ENCODE measurements around the gene PEX19. TPM values are rescaled to one million over a fixed set of nuclear protein-coding genes. Genes with fewer than 3 reads are reported as not detected.
A peak's percentile ranks its signal among the peaks of the same experiment; 100 is the strongest.
"Not testable (repeated sequence)": the region's sequence is repeated elsewhere in the genome, so short reads cannot be mapped to it uniquely, and the experiment has no call there.

PEX19 gene
- total RNA-seq (2014; rRNA removed), result 81.8 and 83.7 TPM in 2 replicates
- polyA plus RNA-seq (2012), result 44.8 TPM

- DNase-seq (ENCODE audit: low read depth), result peak; percentile 88
Observed at GRCh38 chr1:160284782-160285344, at the start of gene PEX19. Gene PEX19 (minus strand): TSS chr1:160285133. CDS start chr1:160285124, 9 bp downstream.

- DNase-seq (ENCODE audit: low read depth), result no peak
Observed at GRCh38 chr1:160332516-160332915, 47.6 kb upstream of the PEX19 start.

- DNase-seq (ENCODE audit: low read depth), result no peak
Observed at GRCh38 chr1:160330119-160330518, 45.2 kb upstream of the PEX19 start.

- DNase-seq (ENCODE audit: low read depth), result no peak
Observed at GRCh38 chr1:160328184-160328583, 43.3 kb upstream of the PEX19 start.

GRCh38 chr1:160326418-160326817 lies 41.5 kb upstream of the PEX19 start:
- peak; percentile 40 for DNase-seq (ENCODE audit: low read depth)

- no peak for DNase-seq (ENCODE audit: low read depth)
Observed at GRCh38 chr1:160325252-160325651, 40.3 kb upstream of the PEX19 start.

- DNase-seq (ENCODE audit: low read depth), result no peak
Observed at GRCh38 chr1:160322831-160323230, 37.9 kb upstream of the PEX19 start.

GRCh38 chr1:160315359-160315758 lies 30.4 kb upstream of the PEX19 start:
- DNase-seq (ENCODE audit: low read depth), result no peak

GRCh38 chr1:160309571-160309970 lies 24.6 kb upstream of the PEX19 start:
- no peak for DNase-seq (ENCODE audit: low read depth)

- no peak for DNase-seq (ENCODE audit: low read depth)
Observed at GRCh38 chr1:160309185-160309557, 24.2 kb upstream of the PEX19 start.

GRCh38 chr1:160308451-160309184 lies 23.7 kb upstream of the PEX19 start:
- DNase-seq (ENCODE audit: low read depth), result peak; percentile 55

- DNase-seq (ENCODE audit: low read depth), result no peak
Observed at GRCh38 chr1:160307118-160307791, 22.3 kb upstream of the PEX19 start.

GRCh38 chr1:160300173-160300572 lies 15.2 kb upstream of the PEX19 start:
- no peak for DNase-seq (ENCODE audit: low read depth)

- DNase-seq (ENCODE audit: low read depth), result no peak
Observed at GRCh38 chr1:160296036-160296435, 11.1 kb upstream of the PEX19 start.

- DNase-seq (ENCODE audit: low read depth), result peak; percentile 30
Observed at GRCh38 chr1:160293020-160293968, 8.4 kb upstream of the PEX19 start.

- DNase-seq (ENCODE audit: low read depth), result peak; percentile 91
Observed at GRCh38 chr1:160291248-160292220, 6.6 kb upstream of the PEX19 start.

- not testable (repeated sequence) for DNase-seq (ENCODE audit: low read depth)
Observed at GRCh38 chr1:160287769-160288168, 2.8 kb upstream of the PEX19 start.

GRCh38 chr1:160285506-160285905 lies 573 bp upstream of the PEX19 start:
- DNase-seq (ENCODE audit: low read depth), result no peak

- peak; percentile 62 for DNase-seq (ENCODE audit: low read depth)
Observed at GRCh38 chr1:160284220-160284781, 632 bp downstream of the PEX19 start.

- DNase-seq (ENCODE audit: low read depth), result no peak
Observed at GRCh38 chr1:160282807-160283206, 2.1 kb downstream of the PEX19 start.

Measured in LHCN-M2 (cell line).